ENCODE measurements around the gene BRF1.
"Not testable (repeated sequence)": the region's sequence is repeated elsewhere in the genome, so short reads cannot be mapped to it uniquely, and the experiment has no call there.

The BRF1 gene

DNA sequence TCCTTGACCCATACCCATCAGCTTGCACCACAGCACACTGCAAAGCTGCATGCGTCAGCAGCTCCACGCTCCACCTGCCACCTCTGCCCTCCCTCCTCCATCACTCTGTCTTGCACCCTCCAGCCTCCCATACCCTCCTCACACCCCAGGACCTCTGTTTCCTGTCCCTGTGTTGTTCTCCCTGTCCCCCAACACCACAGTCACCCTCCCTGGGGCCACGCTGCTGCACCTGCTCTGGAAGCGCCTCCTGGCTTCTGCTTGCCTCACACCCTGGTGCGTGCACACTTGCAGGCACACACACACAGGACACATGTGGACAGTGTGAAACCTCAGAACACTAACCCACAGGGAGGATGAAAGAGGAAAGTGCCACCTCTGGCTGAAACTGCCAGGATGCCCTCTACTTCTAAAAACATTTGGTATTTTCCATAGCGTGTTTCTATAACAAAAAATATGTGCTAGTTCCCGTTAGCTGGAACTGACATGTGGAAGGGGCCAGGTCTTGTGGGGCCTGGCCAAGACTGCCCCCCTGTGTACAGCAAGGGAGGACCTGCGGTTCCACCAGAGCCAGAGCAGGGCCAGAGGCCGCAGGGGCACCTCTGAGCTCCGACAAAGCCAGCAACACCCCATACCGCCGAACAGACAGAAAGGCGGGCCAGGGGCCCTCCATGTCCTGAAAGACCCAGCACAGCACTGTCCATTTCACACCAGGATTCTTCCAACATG is 10.0 kb downstream of the BRF1 start:
- DNase-seq (ENCODE audit: low read depth): no peak

DNA sequence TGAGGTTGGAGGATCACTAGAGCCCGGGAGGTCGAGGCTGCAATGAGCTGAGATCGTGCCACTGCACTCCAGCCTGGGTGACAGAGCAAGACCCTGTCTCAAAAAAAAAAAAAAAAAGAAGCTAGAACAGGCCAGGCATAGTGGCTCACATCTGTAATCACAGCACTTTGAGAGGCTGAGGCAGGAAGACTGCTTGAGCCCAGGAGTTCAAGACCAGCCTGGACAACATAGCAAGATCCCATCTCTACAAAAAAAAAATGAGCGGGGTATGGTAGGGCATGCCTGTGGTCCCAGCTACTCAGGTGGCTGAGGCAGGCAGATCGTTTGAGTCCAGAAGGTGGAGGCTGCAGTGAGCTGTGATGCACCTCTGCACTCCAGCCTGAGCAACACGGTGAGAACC is 11.9 kb downstream of the BRF1 start:
- not testable (repeated sequence) for DNase-seq (ENCODE audit: low read depth)

DNA sequence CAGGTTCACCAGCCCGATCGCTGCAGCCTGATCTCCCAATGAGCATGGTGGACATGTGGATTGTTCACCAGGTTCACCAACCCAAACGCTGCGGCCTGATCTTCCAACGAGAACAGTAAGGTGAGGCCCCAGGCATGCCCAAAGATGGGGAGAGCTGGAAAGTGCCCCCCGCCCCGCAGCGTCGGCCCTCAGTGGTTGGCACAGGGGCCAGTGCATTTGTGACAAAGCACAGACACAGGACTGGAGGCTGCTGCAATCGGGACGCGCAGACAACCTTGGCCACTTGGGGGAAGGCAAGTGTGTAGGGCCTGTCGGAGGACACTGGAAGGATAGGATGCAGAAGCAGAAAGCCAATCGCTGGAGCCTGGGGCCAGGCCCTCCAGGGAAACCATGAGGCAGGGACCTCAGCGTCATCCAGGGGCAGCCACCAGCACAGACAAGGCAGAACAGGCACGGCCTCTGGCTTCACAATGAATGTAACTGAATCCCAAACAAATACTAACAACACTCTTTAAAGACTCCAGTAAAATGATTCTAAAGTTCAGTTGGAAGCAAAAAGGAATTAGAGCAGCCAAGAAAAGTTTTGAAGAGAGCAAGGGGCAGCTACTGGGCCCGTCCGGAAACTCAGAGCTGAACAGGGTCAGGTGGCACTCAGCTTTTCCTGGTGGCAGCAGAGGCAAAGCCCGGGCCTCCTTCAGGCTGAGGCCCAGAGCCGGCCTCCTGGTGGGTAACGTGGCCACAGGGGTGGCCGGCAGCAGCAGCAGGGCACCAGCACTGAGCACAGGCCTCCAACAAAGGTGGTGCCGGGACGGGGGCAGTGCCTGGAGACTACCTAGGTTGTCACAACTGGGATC is 13.3 kb downstream of the BRF1 start:
- DNase-seq (ENCODE audit: low read depth): no peak

GRCh38 chr14:105286759-105287144 is 14.0 kb downstream of the BRF1 start:
- no peak for DNase-seq (ENCODE audit: low read depth)

DNA sequence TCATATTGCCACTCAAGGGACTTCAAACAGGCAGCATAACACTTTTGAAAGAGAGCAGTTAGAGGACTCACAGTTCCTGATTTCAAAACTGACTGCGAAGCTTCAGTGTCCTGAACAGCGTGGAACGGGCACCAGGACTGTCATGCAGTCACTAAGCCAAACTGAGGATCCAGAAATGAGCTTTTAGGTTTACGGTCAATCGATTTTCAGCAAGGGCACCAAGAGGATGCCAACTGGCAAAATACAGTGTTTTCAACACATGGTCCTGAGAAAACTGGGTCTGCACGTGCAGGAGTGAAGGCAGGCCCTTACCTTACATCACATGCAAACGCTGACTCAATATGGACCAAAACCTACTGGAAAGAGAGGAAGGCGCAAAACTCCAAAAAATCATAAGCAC is 15.6 kb downstream of the BRF1 start:
- no peak for DNase-seq (ENCODE audit: low read depth)

GRCh38 chr14:105283899-105284298 is 16.9 kb downstream of the BRF1 start:
- DNase-seq (ENCODE audit: low read depth): no peak

DNA sequence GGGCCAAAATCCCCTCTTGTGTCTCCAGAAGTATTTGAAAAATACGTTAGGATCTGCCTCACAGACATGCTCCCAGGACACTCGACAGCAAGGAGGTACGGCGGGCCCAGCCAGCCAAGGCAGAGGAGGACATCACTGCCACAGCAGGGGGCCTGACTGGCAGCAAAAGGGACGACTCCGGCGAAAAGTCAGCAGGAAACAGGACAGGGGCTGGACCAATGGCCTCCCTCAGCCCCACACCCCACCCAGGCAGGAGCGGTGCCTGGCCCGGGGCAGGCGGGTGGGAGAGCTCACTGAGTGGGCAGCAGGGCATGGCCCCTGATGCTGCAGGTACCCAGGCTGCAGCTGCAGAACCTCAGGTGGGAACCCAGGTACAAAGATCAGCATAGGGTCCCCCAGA is 17.8 kb downstream of the BRF1 start:
- DNase-seq (ENCODE audit: low read depth): no peak

DNA sequence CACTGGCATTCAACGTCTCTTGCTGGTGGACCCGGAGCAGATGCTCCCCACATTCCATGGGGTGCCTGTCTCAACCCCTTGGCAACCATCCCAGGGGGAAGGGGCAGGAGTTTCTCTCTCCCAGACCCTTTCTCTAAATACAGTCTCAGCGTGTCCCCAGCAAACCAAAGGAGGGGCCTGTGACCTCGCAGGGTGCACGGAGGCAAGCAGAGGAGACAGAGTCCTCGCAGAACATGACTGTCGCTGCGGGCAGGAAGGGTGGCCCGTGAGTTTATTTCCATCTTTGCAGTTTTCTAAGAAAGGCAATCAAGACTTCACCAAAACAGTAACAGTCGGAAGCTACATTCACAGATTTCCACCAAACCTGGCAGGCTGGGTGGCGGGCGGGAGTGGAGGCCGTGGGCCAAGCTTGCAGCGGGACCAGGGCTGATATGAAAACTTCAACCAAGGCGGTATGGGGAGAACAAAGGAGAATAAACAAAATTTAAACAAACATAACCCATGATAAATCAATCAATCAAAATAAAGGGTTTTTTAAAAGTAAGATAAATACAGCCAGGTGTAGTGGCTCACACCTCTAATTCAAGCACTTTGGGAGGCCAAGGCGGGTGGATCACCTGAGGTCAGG is 18.6 kb downstream of the BRF1 start:
- DNase-seq (ENCODE audit: low read depth): no peak

GRCh38 chr14:105281371-105282097 is 19.3 kb downstream of the BRF1 start:
- no peak for DNase-seq (ENCODE audit: low read depth)

DNA sequence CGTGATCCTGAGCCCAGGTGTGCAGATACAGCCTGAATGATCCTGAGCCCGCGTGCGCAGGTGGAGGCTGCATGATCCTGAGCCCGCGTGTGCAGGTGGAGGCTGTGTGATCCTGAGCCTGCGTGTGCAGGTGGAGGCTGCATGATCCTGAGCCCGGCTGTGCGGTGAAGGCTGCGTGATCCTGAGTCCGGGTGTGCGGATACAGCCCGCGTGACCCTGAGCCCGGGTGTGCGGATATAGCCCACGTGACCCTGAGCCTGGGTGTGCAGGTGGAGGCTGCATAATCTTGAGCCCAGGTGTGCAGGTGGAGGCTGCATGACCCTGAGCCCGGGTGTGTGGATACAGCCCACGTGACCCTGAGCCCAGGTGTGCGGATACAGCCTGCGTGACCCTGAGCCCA is 20.3 kb downstream of the BRF1 start:
- no peak for DNase-seq (ENCODE audit: low read depth)

GRCh38 chr14:105279642-105280361 is 21.0 kb downstream of the BRF1 start:
- DNase-seq (ENCODE audit: low read depth): no peak

- not testable (repeated sequence) for DNase-seq (ENCODE audit: low read depth)
Measured at GRCh38 chr14:105277448-105277847, 23.4 kb downstream of the BRF1 start.

DNA sequence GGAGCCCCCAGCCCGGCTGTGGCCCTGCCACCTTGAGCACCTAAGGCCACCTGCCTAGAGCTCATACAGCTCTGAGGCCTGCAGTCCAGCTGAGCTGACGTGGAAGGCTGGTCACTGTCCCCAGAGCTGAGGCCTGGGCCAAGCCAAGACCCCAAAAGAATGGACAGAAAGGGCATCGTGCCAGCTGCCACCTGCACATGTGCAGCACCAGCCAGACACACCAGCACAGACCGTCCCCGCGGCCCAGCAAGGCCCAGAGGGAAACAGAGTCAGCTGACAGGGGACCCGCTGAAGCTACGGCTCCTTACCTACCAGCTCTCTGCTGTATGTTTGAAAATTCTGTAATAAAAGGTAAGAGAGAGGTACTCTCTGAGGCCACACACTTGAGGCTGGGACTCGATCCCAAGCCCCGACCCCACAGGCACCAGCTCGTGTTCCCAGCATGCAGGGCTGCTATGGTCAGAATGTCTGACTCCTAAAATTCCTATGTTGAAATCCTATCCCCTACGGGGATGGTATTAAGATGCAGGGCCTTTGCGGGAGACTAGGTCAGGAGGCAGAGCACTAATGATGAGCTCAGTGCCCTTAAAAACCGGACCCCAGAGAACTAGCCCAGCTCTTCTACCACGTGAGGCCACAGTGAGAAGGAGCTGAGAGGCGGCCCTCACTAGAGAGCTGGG is 25.4 kb downstream of the BRF1 start:
- DNase-seq (ENCODE audit: low read depth): no peak

- DNase-seq (ENCODE audit: low read depth): no peak
Measured at GRCh38 chr14:105274637-105275036, 26.2 kb downstream of the BRF1 start.

DNA sequence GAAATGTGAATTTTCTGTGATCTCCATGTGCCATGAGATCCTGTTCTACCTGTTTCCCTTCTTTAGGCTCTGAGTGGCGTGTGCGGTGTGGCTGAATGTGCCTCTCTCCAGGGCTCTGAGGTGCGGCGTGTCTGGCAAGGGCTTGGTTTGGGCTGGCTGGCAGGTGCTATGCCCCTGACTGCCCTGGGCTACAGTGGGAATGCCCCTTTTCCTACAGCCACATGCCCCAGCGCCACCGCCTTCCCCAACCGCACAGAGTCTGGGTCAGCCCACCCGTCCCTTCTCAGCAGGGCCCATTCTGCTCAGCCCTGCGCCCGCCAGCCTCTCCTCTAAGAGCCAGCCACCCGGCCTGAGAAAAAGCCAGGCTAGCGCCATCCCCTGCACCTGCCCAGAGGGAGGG is 27.7 kb downstream of the BRF1 start:
- DNase-seq (ENCODE audit: low read depth): no peak

DNA sequence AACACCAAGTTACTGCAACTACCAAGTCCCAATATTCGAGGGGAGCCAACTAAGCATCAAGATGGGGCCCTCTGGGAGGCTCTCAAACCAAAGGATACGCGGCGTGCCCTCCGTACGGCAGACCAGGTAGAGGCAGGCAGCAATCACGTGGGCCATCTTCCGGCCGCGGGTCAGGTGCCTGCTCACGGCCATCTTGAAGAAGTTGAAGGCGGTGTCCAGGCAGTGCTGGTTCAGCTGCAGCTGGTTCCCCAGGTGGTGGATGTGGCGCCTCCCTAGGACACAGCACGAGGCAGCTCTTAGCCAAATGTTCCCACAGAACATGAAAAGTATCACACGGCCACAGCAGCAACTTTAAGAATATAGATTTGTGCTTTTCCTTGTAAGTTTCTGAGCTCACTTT is 28.2 kb downstream of the BRF1 start:
- no peak for DNase-seq (ENCODE audit: low read depth)

DNA sequence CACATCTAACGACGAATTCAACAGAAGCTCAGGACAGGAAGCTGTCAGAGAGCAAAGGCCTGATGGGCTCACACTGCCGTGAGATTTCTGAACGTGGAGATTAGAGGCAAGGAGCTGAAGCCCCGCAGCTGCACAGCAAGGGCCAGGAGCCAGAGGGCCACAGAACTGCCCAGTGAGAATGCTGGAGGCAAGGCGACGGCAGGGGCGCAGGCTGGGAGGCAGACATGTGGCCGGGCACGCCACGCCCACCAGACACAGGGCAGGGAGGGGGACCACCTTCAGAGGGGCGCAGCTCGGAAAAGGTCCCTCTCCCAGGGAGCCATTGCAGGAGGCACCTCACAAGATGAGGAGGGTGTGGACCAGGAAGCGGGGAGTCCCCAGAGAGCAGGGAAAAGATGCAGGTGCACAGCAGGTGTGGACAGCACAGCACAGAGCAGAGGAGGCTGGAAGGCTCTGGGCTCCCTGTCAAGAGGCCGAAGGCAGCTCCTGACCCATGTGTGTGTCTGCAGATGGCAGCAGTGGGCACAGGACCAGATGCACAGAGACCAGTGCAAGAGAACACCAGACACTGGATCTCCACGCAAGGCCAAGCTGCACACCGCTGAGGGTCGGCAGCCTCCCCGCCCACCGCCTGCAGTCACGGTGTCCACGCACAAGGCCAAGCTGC is 29.4 kb downstream of the BRF1 start:
- DNase-seq (ENCODE audit: low read depth): no peak

DNA sequence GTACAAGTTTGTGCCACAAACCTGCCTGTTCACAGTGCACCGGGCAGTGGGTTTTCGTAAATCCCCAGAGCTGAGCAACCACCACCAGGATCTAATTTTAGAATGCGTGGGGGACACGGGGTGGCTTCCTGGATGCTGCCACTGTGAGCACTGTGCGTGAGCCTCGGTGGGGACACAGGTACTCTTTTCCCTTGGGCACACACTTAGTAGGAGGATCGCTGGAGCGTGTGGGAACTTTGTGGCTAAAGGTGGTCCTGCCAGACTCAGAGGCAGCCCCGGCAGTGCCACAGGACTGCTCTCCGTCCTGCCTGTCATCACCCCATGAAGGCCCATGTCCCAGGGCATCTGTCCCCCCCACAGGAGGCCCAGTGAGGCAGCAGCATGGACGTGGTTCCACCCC is 31.4 kb downstream of the BRF1 start:
- no peak for DNase-seq (ENCODE audit: low read depth)

- DNase-seq (ENCODE audit: low read depth): no peak
Measured at GRCh38 chr14:105268736-105269354, 32.0 kb downstream of the BRF1 start.

Measured in stimulated activated CD8-positive, alpha-beta memory T cell treated with anti-CD3 and anti-CD28 coated beads, Interleukin-15, amount 100 ng/mL, for 1 hour (primary cell).